GM03348 (cell line): ENCODE results near the gene RYR2.

ENCODE experiments used
- DNase-seq: peaks from one replicate; pipeline ENCODE4 v3.0.0; 2012; ENCODE audit warnings: low spot score

RYR2 gene

GRCh38 chr1:237736372-237737029 lies 694.5 kb downstream of the RYR2 start:
- DNase-seq: no peak

- DNase-seq: no peak
These were observed 695.5 kb downstream of the RYR2 start for GRCh38 chr1:237737448-237737847.

GRCh38 chr1:237737938-237738610 lies 696.1 kb downstream of the RYR2 start:
- no peak for DNase-seq

- DNase-seq: no peak
These were observed 698.9 kb downstream of the RYR2 start for GRCh38 chr1:237740846-237741245.

GRCh38 chr1:237745545-237745944 lies 703.6 kb downstream of the RYR2 start:
- DNase-seq: no peak

- DNase-seq: no peak
These were observed 706.4 kb downstream of the RYR2 start for GRCh38 chr1:237748171-237748960.

GRCh38 chr1:237749122-237749521 lies 707.1 kb downstream of the RYR2 start:
- no peak for DNase-seq

- DNase-seq: no peak
These were observed 709.1 kb downstream of the RYR2 start for GRCh38 chr1:237751090-237751489.

GRCh38 chr1:237754627-237755026 lies 712.6 kb downstream of the RYR2 start:
- DNase-seq: no peak

- no peak for DNase-seq
These were observed 714.5 kb downstream of the RYR2 start for GRCh38 chr1:237756304-237756967.

- no peak for DNase-seq
These were observed 717.4 kb downstream of the RYR2 start for GRCh38 chr1:237759377-237759776.

GRCh38 chr1:237760951-237761350 lies 719.0 kb downstream of the RYR2 start:
- no peak for DNase-seq

- no peak for DNase-seq
These were observed 721.2 kb downstream of the RYR2 start for GRCh38 chr1:237763137-237763536.

GRCh38 chr1:237763751-237764150 lies 721.8 kb downstream of the RYR2 start:
- no peak for DNase-seq

- DNase-seq: no peak
These were observed 727.9 kb downstream of the RYR2 start for GRCh38 chr1:237769916-237770315.

GRCh38 chr1:237772009-237772408 lies 730.0 kb downstream of the RYR2 start:
- no peak for DNase-seq

- no peak for DNase-seq
These were observed 732.3 kb downstream of the RYR2 start for GRCh38 chr1:237774246-237774645.

- no peak for DNase-seq
These were observed 737.4 kb downstream of the RYR2 start for GRCh38 chr1:237779356-237779755.

GRCh38 chr1:237786066-237786719 lies 744.2 kb downstream of the RYR2 start:
- DNase-seq: no peak

GRCh38 chr1:237788069-237788468 lies 746.1 kb downstream of the RYR2 start:
- DNase-seq: no peak

GRCh38 chr1:237789619-237790018 lies 747.6 kb downstream of the RYR2 start:
- no peak for DNase-seq

- DNase-seq: no peak
These were observed 749.6 kb downstream of the RYR2 start for GRCh38 chr1:237791592-237791991.
